Trophoblast cell (in vitro differentiated cells and primary cell): Measurements from ENCODE around the gene NUDT9.
"Not testable (repeated sequence)": the region's sequence is repeated elsewhere in the genome, so short reads cannot be mapped to it uniquely, and the experiment has no call there.

ENCODE experiments used
- DNase-seq, 2 donors: peaks; one replicate each; pipeline ENCODE4 v3.0.0-alpha.2; 2016
- H2AFZ ChIP-seq: 2 replicates; pipeline ENCODE4 v1.6.1; 2013; ENCODE audit warnings: low read length, moderate library complexity, mild to moderate bottlenecking; ENCODE audit not compliant: insufficient read depth, poor library complexity
- H2AK5ac ChIP-seq: 2 replicates; pipeline ENCODE4 v1.6.1; 2013; ENCODE audit warnings: mild to moderate bottlenecking, low read length
- H2BK120ac ChIP-seq: 2 replicates; pipeline ENCODE4 v1.6.1; 2013; ENCODE audit warnings: low read length, mild to moderate bottlenecking, moderate library complexity; ENCODE audit not compliant: insufficient read depth, poor library complexity
- H2BK12ac ChIP-seq: 2 replicates; pipeline ENCODE4 v1.6.1; 2013; ENCODE audit warnings: mild to moderate bottlenecking, low read length, moderate library complexity
- H2BK5ac ChIP-seq: 2 replicates; pipeline ENCODE4 v1.6.1; 2013; ENCODE audit warnings: low read length, low read depth, moderate library complexity, mild to moderate bottlenecking; ENCODE audit not compliant: poor library complexity
- H3K14ac ChIP-seq: 2 replicates; pipeline ENCODE4 v1.6.1; 2013; ENCODE audit warnings: mild to moderate bottlenecking, low read length
- H3K18ac ChIP-seq: 2 replicates; pipeline ENCODE4 v1.6.1; 2013; ENCODE audit warnings: mild to moderate bottlenecking, low read length
- H3K23ac ChIP-seq: 2 replicates; pipeline ENCODE4 v1.6.1; 2013; ENCODE audit warnings: low read length
- H3K27ac ChIP-seq: 2 replicates; pipeline ENCODE4 v1.5.1; 2013; ENCODE audit warnings: low read depth, mild to moderate bottlenecking, inconsistent platforms, low read length, moderate library complexity
- H3K27me3 ChIP-seq: 2 replicates; pipeline ENCODE4 v1.6.1; 2013; ENCODE audit warnings: inconsistent platforms, mild to moderate bottlenecking, low read length, moderate library complexity; ENCODE audit not compliant: insufficient read depth
- H3K36me3 ChIP-seq, 2 experiments: 1 replicate in 1 of 2; 2 replicates in 1 of 2; pipeline ENCODE4 v1.6.1; 2013; ENCODE audit warnings: low read length in 2 of 2, mild to moderate bottlenecking in 2 of 2, moderate library complexity in 1 of 2; ENCODE audit not compliant: insufficient read depth in 2 of 2, control insufficient read depth in 1 of 2
- H3K4ac ChIP-seq: 2 replicates; pipeline ENCODE4 v1.6.1; 2013; ENCODE audit warnings: low read depth, mild to moderate bottlenecking, low read length, moderate library complexity
- H3K4me1 ChIP-seq, 2 experiments: 1 replicate in 1 of 2; 2 replicates in 1 of 2; pipeline ENCODE4 v1.6.1; 2013; ENCODE audit warnings: low read length in 2 of 2, mild to moderate bottlenecking in 2 of 2, moderate library complexity in 1 of 2; ENCODE audit not compliant: insufficient read depth in 2 of 2, control insufficient read depth in 1 of 2
- H3K4me2 ChIP-seq: 2 replicates; pipeline ENCODE4 v1.6.1; 2013; ENCODE audit warnings: inconsistent platforms, mild to moderate bottlenecking, low read length, moderate library complexity
- H3K4me3 ChIP-seq: 2 replicates; pipeline ENCODE4 v1.5.1; 2013; ENCODE audit warnings: mild to moderate bottlenecking, low read depth, low read length, inconsistent platforms
- H3K79me1 ChIP-seq: one replicate; pipeline ENCODE4 v1.6.1; 2013; ENCODE audit warnings: low read length
- H3K79me2 ChIP-seq: 2 replicates; pipeline ENCODE4 v1.6.1; 2013; ENCODE audit warnings: low read length, mild to moderate bottlenecking; ENCODE audit not compliant: control insufficient read depth, insufficient read depth, poor library complexity
- H3K9ac ChIP-seq: 2 replicates; pipeline ENCODE4 v1.6.1; 2013; ENCODE audit warnings: mild to moderate bottlenecking, low read length
- H3K9me3 ChIP-seq: 2 replicates; pipeline ENCODE4 v1.6.1; 2013; ENCODE audit warnings: low read depth, mild to moderate bottlenecking, control low read depth, inconsistent platforms, low read length; ENCODE audit not compliant: insufficient read depth
- H4K12ac ChIP-seq: 2 replicates; pipeline ENCODE4 v1.6.1; 2013; ENCODE audit warnings: low read depth, mild to moderate bottlenecking, low read length, moderate library complexity
- H4K8ac ChIP-seq: 2 replicates; pipeline ENCODE4 v1.6.1; 2013; ENCODE audit warnings: low read depth, mild to moderate bottlenecking, low read length, moderate library complexity
- H4K91ac ChIP-seq: one replicate; pipeline ENCODE4 v1.6.1; 2013; ENCODE audit warnings: low read depth, mild to moderate bottlenecking, low read length, moderate library complexity
- WGBS: extraction: QIAGEN DNeasy Blood & Tissue Kit; methylation state at CpG from one replicate; pipeline ENCODE4 v1.1.7; 2013; ENCODE audit warnings: missing lambda C conversion rate; ENCODE audit not compliant: insufficient read length, insufficient coverage; ENCODE audit errors: extremely low coverage; 5-methylcytosine and 5-hydroxymethylcytosine counted together

Gene NUDT9

DNA sequence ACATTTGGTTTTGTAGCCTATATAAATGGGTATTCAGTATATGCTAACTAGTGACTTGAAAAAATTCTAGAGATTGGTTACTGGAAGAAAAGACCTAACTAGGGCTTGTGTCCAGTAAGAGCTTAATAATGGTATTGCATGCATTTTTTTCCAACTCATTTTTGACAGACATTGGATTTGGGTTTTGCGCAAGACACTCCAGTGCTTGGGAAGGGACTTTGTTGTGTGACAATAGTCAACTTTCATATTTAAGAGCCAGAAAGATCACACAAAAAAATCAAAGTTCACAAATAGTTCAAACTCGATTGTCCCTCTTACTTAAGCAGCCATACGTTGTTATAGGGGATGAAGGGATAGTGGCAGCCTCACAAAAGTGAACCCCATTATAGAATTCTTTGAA, 30.2 kb upstream of the NUDT9 start:
- H3K36me3 ChIP-seq: no peaks in the 10 kb centered on the region
- H3K79me2 ChIP-seq: no peaks in the 10 kb centered on the region
- H4K12ac ChIP-seq: no peak overlapping the region
- no peak overlapping the region for H3K9ac ChIP-seq
- peaks cover 0 to 4% of the 10 kb centered on the region in 2 experiments for H3K4me1 ChIP-seq
- H4K8ac ChIP-seq: no peak overlapping the region
- H3K27ac ChIP-seq: no peak overlapping the region
- DNase-seq: no peak
- H3K4me2 ChIP-seq: no peak overlapping the region
- H3K23ac ChIP-seq: no peak overlapping the region
- no peaks in the 10 kb centered on the region for H3K9me3 ChIP-seq
- H2BK120ac ChIP-seq: no peak overlapping the region
- no peak overlapping the region for H2AFZ ChIP-seq
- WGBS: no CpG with 5 or more reads among the region's 3 CpGs
- no peak overlapping the region for H4K91ac ChIP-seq
- no peaks in the 10 kb centered on the region for H3K27me3 ChIP-seq
- no peak overlapping the region for H3K4me3 ChIP-seq
- no peak overlapping the region for H3K14ac ChIP-seq
- no peak overlapping the region for H3K18ac ChIP-seq
- H2BK5ac ChIP-seq: no peak overlapping the region
- H3K4ac ChIP-seq: no peak overlapping the region
- peaks cover 5% of the 10 kb centered on the region for H3K79me1 ChIP-seq
- H2AK5ac ChIP-seq: no peak overlapping the region
- H2BK12ac ChIP-seq: no peak overlapping the region

DNA sequence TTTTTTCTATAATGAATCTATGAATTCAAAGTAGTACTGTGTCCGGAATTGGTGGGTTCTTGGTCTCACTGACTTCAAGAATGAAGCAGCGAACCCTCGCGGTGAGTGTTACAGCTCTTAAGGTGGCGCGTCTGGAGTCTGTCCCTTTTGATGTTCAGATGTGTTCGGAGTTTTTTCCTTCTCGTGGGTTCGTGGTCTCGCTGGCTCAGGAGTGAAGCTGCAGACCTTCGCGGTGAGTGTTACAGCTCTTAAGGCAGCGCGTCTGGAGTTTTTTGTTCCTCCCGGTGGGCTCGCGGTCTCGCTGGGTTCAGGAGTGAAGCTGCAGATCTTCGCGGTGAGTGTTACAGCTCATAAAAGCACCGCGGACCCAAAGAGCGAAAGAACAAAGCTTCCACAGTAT, 27.3 kb upstream of the NUDT9 start:
- DNase-seq, H3K14ac ChIP-seq, H3K27me3 ChIP-seq, H2BK12ac ChIP-seq, H3K79me2 ChIP-seq, H3K4ac ChIP-seq, H3K9me3 ChIP-seq, H4K91ac ChIP-seq, H2BK120ac ChIP-seq, H2BK5ac ChIP-seq, H3K4me3 ChIP-seq, H3K9ac ChIP-seq, H3K4me2 ChIP-seq, H4K8ac ChIP-seq, H3K23ac ChIP-seq, H2AFZ ChIP-seq, H4K12ac ChIP-seq, H3K4me1 ChIP-seq, H3K79me1 ChIP-seq, H2AK5ac ChIP-seq, H3K36me3 ChIP-seq, H3K27ac ChIP-seq, H3K18ac ChIP-seq: not testable (repeated sequence)
- WGBS: no CpG with 5 or more reads among the region's 23 CpGs

DNA sequence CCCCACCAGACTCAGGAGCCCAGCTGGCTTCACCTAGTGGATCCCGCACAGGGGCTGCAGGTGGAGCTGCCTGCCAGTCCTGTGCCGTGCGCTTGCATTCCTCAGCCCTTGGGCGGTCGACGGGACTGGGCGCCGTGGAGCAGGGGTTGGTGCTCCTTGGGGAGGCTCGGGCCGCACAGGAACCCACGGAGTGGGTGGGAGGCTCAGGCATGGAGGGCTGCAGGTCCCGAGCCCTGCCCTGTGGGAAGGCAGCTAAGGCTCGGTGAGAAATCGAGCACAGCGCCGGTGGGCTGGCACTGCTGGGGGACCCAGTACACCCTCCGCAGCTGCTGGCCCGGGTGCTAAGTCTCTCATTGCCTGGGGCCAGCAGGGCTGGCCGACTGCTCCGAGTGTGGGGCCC, 26.5 kb upstream of the NUDT9 start:
- WGBS: no CpG with 5 or more reads among the region's 20 CpGs

DNA sequence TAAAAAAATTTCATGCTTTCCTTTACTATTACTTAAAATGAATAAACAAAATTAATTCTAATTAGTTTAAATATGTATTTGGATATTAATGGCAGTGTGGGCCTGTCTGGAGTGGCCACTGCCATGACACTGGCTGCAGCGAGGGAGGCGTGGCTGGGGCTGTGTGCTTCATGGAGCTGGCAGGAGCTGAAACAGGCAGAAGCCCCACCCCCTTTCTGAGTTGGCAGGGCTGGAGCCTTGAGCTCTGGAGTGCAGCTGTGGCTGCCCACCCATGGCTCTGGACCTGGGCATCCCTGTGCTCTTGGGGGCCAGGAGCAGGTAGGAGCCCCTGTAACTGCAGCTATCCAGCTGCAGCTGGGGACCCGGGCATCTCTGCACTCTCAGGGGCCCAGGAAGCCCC, 23.2 kb upstream of the NUDT9 start:
- H3K14ac ChIP-seq: no peak overlapping the region
- H3K9ac ChIP-seq: no peak overlapping the region
- H4K12ac ChIP-seq: no peak overlapping the region
- no peak overlapping the region for H2AK5ac ChIP-seq
- no peak overlapping the region for H3K18ac ChIP-seq
- no CpG with 5 or more reads among the region's 3 CpGs for WGBS
- H3K36me3 ChIP-seq: no peaks in the 10 kb centered on the region
- H2BK120ac ChIP-seq: no peak overlapping the region
- H4K8ac ChIP-seq: no peak overlapping the region
- H3K4me3 ChIP-seq: no peak overlapping the region
- no peak overlapping the region for H3K4ac ChIP-seq
- H2AFZ ChIP-seq: no peak overlapping the region
- H2BK5ac ChIP-seq: no peak overlapping the region
- H3K79me1 ChIP-seq: no peaks in the 10 kb centered on the region
- no peaks in the 10 kb centered on the region for H3K4me1 ChIP-seq
- H3K4me2 ChIP-seq: no peak overlapping the region
- no peak overlapping the region for H3K27ac ChIP-seq
- no peaks in the 10 kb centered on the region for H3K27me3 ChIP-seq
- DNase-seq: no peak
- no peaks in the 10 kb centered on the region for H3K79me2 ChIP-seq
- no peak overlapping the region for H4K91ac ChIP-seq
- peaks cover 3% of the 10 kb centered on the region for H3K9me3 ChIP-seq
- no peak overlapping the region for H3K23ac ChIP-seq
- no peak overlapping the region for H2BK12ac ChIP-seq

More for the DNA sequence above, 26.5 kb upstream of the NUDT9 start:
- not testable (repeated sequence) for H3K4ac ChIP-seq, H2AK5ac ChIP-seq, H4K8ac ChIP-seq, H3K27ac ChIP-seq, H3K4me1 ChIP-seq, H3K4me3 ChIP-seq, H3K18ac ChIP-seq, H3K9me3 ChIP-seq, H3K4me2 ChIP-seq, H3K36me3 ChIP-seq, H2BK12ac ChIP-seq, H3K9ac ChIP-seq, H3K79me1 ChIP-seq, H3K14ac ChIP-seq, H4K91ac ChIP-seq, H2BK120ac ChIP-seq, H4K12ac ChIP-seq, H2AFZ ChIP-seq, H3K27me3 ChIP-seq, DNase-seq, H3K23ac ChIP-seq, H3K79me2 ChIP-seq, H2BK5ac ChIP-seq
